Liver (tissue), 9 donors: Measurements from ENCODE around the gene MYCL. TPM values are rescaled to one million over a fixed set of nuclear protein-coding genes. Genes with fewer than 3 reads are reported as not detected.

Source experiments
- DNase-seq: peaks from one replicate; pipeline ENCODE4 v3.0.0-alpha.2; 2017; ENCODE audit warnings: low spot score
- H3K27ac ChIP-seq, 2 donors: one replicate each; pipeline ENCODE4 v1.7.0; 2013; ENCODE audit warnings: inconsistent platforms in 2 of 2, low read length in 2 of 2, control low read depth in 1 of 2, low read depth in 1 of 2, mild to moderate bottlenecking in 1 of 2
- H3K27me3 ChIP-seq, 4 donors: one replicate each; pipeline versions ENCODE4 v1.6.1 to v1.7.0; 2013; ENCODE audit warnings: low read length in 3 of 4, inconsistent platforms in 1 of 4, mild to moderate bottlenecking in 1 of 4, moderate library complexity in 1 of 4; ENCODE audit not compliant: control insufficient read depth in 4 of 4, insufficient read depth in 4 of 4
- H3K36me3 ChIP-seq, 4 donors: one replicate each; pipeline versions ENCODE4 v1.6.1 to v1.7.0; 2013; ENCODE audit warnings: low read length in 3 of 4, mild to moderate bottlenecking in 3 of 4, low read depth in 1 of 4, moderate library complexity in 1 of 4; ENCODE audit not compliant: control insufficient read depth in 4 of 4, insufficient read depth in 3 of 4
- H3K4me1 ChIP-seq, 4 donors: one replicate each; pipeline versions ENCODE4 v1.6.1 to v1.7.0; 2013; ENCODE audit warnings: low read length in 3 of 4, mild to moderate bottlenecking in 3 of 4, moderate library complexity in 1 of 4; ENCODE audit not compliant: control insufficient read depth in 4 of 4, insufficient read depth in 4 of 4
- H3K4me3 ChIP-seq, 3 donors: one replicate each; pipeline versions ENCODE4 v1.6.1 to v1.7.0; 2013; ENCODE audit warnings: low read length in 3 of 3, control low read depth in 1 of 3, low read depth in 1 of 3, mild to moderate bottlenecking in 1 of 3
- H3K9ac ChIP-seq, 2 donors: one replicate each; pipeline ENCODE4 v1.7.0; 2013; ENCODE audit warnings: low read length in 2 of 2, mild to moderate bottlenecking in 2 of 2, moderate library complexity in 2 of 2, control low read depth in 1 of 2, low read depth in 1 of 2
- H3K9me3 ChIP-seq, 4 donors: one replicate each; pipeline versions ENCODE4 v1.6.1 to v1.7.0; 2013; ENCODE audit warnings: low read length in 3 of 4; ENCODE audit not compliant: control insufficient read depth in 4 of 4
- EGR1 ChIP-seq, 2 donors: IDR thresholded peaks; 2 replicates each; pipeline ENCODE4 v1.6.1; 2016 to 2018; ENCODE audit warnings: antibody characterized with exemption in 2 of 2, low read depth in 2 of 2
- FOXA1 ChIP-seq: IDR thresholded peaks from 2 replicates; pipeline ENCODE4 v1.6.1; 2016; ENCODE audit warnings: antibody characterized with exemption
- FOXA2 ChIP-seq: IDR thresholded peaks from 2 replicates; pipeline ENCODE4 v1.6.1; 2016; ENCODE audit warnings: antibody characterized with exemption
- GABPA ChIP-seq, 2 donors: IDR thresholded peaks in 1 of 2; conservative IDR thresholded peaks in 1 of 2; 2 replicates each; pipeline ENCODE4 v1.6.1; 2016; ENCODE audit warnings: antibody characterized with exemption in 2 of 2, mild to moderate bottlenecking in 1 of 2, moderate library complexity in 1 of 2
- HNF4A ChIP-seq, 2 donors: conservative IDR thresholded peaks; 2 replicates each; pipeline ENCODE4 v1.6.1; 2016; ENCODE audit warnings: antibody characterized with exemption in 2 of 2, mild to moderate bottlenecking in 2 of 2
- HNF4G ChIP-seq: IDR thresholded peaks from 2 replicates; pipeline ENCODE4 v1.6.1; 2016; ENCODE audit warnings: antibody characterized with exemption
- JUND ChIP-seq, 2 donors: IDR thresholded peaks; 2 replicates each; pipeline ENCODE4 v1.6.1; 2016; ENCODE audit warnings: antibody characterized with exemption in 2 of 2
- NR2F2 ChIP-seq: IDR thresholded peaks from 2 replicates; pipeline ENCODE4 v1.6.1; 2016; ENCODE audit warnings: antibody characterized with exemption
- RAD21 ChIP-seq, 2 donors: IDR thresholded peaks; 2 replicates each; pipeline ENCODE4 v1.6.1; 2016; ENCODE audit warnings: antibody characterized with exemption in 2 of 2, mild to moderate bottlenecking in 2 of 2
- RXRA ChIP-seq, 2 donors: IDR thresholded peaks; 2 replicates each; pipeline ENCODE4 v1.6.1; 2017 to 2018; ENCODE audit warnings: antibody characterized with exemption in 2 of 2, mild to moderate bottlenecking in 1 of 2
- SP1 ChIP-seq: IDR thresholded peaks from 2 replicates; pipeline ENCODE4 v1.6.1; 2018; ENCODE audit warnings: antibody characterized with exemption, mild to moderate bottlenecking
- TAF1 ChIP-seq: conservative IDR thresholded peaks from 2 replicates; pipeline ENCODE4 v1.6.1; 2016; ENCODE audit warnings: antibody characterized with exemption, mild to moderate bottlenecking
- YY1 ChIP-seq: IDR thresholded peaks from 2 replicates; pipeline ENCODE4 v1.6.1; 2016; ENCODE audit warnings: antibody characterized with exemption, mild to moderate bottlenecking
- WGBS: extraction: QIAGEN DNeasy Blood & Tissue Kit; methylation state at CpG from one replicate; pipeline ENCODE4 v1.1.7; 2013; 5-methylcytosine and 5-hydroxymethylcytosine counted together
- polyA plus RNA-seq, 2 donors: library from polyadenylated mRNA; stranded (reverse) in 1 of 2; unstranded in 1 of 2; fragments of 200-250 nt in 1 of 2; fragments of >200 nt in 1 of 2; fragmentation: Nextera tagmentation in 1 of 2; extraction: Ambion mirVana in 1 of 2; gene quantifications; one replicate each; pipeline versions ENCODE4 v1.2.1 to v1.2.3, GENCODE V29; 2013 to 2015
- total RNA-seq, 2 donors: library from RNA; depleted of rRNA; stranded (reverse); fragments of >200 nt; gene quantifications; one replicate each; pipeline ENCODE4 v1.2.3, GENCODE V29; 2014
- TF ChIP-seq, protein P1 (sequence below): fragments of 150-350 bp; IDR thresholded peaks from 2 replicates; pipeline ENCODE4 v1.5.1; 2017; ENCODE audit warnings: improper control_type of control experiment, low read depth, low read length; ENCODE audit not compliant: missing input control
- TF ChIP-seq, protein P2 (sequence below): IDR thresholded peaks from 2 replicates; pipeline ENCODE4 v1.6.1; 2016; ENCODE audit warnings: antibody characterized with exemption
- TF ChIP-seq, protein P3 (sequence below): IDR thresholded peaks from 2 replicates; pipeline ENCODE4 v1.6.1; 2016; ENCODE audit warnings: antibody characterized with exemption
- TF ChIP-seq, protein P4 (sequence below): IDR thresholded peaks from 2 replicates; pipeline ENCODE4 v1.6.1; 2016; ENCODE audit warnings: antibody characterized with exemption, mild to moderate bottlenecking
- TF ChIP-seq, protein P5 (sequence below): IDR thresholded peaks from 2 replicates; pipeline ENCODE4 v1.6.1; 2016; ENCODE audit warnings: antibody characterized with exemption
- donor health status: healthy.
- donor health status: healthy.
- donor health status: healthy.
- donor health status: healthy.
- donor health status: healthy.

The MYCL gene
- total and polyA plus RNA-seq, 4 donors = 1.8 to 6.6 (median 2.5) TPM

DNA sequence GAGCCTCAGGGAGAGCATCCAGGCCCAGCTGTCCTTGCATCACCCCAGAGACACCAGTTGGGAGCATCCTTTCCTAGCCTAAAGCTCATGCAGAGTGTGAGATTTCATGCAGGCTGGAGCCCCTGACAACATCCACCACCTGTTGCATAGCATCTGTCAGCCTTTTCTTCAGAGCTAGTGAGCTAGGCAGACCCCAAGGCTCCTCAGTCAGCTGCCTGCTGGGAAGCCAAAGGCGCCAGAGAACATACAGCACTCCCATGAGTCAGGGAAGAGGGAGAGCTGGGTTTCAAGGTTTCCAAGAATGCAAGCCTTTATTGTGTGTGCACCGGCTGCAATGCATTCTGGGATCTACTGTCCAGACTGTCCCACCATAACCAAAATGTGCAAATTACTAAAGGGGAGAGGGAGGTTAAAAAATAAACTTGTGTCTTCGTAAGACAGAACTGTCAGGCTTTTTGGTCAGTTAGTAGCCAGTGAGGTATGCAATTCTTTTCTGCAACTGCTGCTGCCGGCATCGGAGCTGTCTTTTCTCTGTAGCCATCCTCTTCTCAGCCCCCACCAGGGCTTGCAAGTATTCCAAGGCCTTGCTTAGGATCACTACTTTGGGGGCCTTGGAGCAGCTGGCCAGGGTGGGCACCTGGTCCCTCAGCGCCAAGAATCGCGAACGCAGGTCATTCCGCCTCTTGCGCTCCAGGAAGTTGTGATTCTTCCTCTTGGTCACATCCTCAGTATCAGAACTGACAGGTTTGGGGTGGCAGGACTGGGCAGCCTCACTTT lies 4.6 kb downstream of the MYCL start:
- Histone ChIP-seq H3K27ac (no peak overlapping the region), H3K4me3 (no peak overlapping the region), H3K36me3 (peaks cover 0 to 5% (median 1%) of the 10 kb centered on the region in 4 donors), H3K27me3 (no peaks in the 10 kb centered on the region), H3K9me3 (no peaks in the 10 kb centered on the region), H3K4me1 (peaks cover 7 to 39% (median 32%) of the 10 kb centered on the region in 4 donors), H3K9ac (no peak overlapping the region)
- TF ChIP-seq SP1 (no peak), GABPA (IDR thresholded peaks at IDR 0.05 in 1 of 2, conservative IDR thresholded peaks at IDR 0.05 in 1 of 2) (no peak), RXRA (IDR thresholded peaks at IDR 0.05) (no peak), EGR1 (IDR thresholded peaks at IDR 0.05; ENCODE audit: low read depth in 2 of 2) (no peak), YY1 (no peak), HNF4G (no peak), NR2F2 (no peak), FOXA2 (no peak), JUND (IDR thresholded peaks at IDR 0.05) (no peak), TAF1 (no peak), RAD21 (IDR thresholded peaks at IDR 0.05) (no peak), HNF4A (conservative IDR thresholded peaks at IDR 0.05) (no peak), FOXA1 (no peak)
- TF ChIP-seq, protein P1, sequence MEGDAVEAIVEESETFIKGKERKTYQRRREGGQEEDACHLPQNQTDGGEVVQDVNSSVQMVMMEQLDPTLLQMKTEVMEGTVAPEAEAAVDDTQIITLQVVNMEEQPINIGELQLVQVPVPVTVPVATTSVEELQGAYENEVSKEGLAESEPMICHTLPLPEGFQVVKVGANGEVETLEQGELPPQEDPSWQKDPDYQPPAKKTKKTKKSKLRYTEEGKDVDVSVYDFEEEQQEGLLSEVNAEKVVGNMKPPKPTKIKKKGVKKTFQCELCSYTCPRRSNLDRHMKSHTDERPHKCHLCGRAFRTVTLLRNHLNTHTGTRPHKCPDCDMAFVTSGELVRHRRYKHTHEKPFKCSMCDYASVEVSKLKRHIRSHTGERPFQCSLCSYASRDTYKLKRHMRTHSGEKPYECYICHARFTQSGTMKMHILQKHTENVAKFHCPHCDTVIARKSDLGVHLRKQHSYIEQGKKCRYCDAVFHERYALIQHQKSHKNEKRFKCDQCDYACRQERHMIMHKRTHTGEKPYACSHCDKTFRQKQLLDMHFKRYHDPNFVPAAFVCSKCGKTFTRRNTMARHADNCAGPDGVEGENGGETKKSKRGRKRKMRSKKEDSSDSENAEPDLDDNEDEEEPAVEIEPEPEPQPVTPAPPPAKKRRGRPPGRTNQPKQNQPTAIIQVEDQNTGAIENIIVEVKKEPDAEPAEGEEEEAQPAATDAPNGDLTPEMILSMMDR = no peak
- TF ChIP-seq, protein P2, sequence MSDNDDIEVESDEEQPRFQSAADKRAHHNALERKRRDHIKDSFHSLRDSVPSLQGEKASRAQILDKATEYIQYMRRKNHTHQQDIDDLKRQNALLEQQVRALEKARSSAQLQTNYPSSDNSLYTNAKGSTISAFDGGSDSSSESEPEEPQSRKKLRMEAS = no peak
- TF ChIP-seq, protein P3, sequence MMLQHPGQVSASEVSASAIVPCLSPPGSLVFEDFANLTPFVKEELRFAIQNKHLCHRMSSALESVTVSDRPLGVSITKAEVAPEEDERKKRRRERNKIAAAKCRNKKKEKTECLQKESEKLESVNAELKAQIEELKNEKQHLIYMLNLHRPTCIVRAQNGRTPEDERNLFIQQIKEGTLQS = no peak
- TF ChIP-seq, protein P4, sequence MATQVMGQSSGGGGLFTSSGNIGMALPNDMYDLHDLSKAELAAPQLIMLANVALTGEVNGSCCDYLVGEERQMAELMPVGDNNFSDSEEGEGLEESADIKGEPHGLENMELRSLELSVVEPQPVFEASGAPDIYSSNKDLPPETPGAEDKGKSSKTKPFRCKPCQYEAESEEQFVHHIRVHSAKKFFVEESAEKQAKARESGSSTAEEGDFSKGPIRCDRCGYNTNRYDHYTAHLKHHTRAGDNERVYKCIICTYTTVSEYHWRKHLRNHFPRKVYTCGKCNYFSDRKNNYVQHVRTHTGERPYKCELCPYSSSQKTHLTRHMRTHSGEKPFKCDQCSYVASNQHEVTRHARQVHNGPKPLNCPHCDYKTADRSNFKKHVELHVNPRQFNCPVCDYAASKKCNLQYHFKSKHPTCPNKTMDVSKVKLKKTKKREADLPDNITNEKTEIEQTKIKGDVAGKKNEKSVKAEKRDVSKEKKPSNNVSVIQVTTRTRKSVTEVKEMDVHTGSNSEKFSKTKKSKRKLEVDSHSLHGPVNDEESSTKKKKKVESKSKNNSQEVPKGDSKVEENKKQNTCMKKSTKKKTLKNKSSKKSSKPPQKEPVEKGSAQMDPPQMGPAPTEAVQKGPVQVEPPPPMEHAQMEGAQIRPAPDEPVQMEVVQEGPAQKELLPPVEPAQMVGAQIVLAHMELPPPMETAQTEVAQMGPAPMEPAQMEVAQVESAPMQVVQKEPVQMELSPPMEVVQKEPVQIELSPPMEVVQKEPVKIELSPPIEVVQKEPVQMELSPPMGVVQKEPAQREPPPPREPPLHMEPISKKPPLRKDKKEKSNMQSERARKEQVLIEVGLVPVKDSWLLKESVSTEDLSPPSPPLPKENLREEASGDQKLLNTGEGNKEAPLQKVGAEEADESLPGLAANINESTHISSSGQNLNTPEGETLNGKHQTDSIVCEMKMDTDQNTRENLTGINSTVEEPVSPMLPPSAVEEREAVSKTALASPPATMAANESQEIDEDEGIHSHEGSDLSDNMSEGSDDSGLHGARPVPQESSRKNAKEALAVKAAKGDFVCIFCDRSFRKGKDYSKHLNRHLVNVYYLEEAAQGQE = no peak
- TF ChIP-seq, protein P5, sequence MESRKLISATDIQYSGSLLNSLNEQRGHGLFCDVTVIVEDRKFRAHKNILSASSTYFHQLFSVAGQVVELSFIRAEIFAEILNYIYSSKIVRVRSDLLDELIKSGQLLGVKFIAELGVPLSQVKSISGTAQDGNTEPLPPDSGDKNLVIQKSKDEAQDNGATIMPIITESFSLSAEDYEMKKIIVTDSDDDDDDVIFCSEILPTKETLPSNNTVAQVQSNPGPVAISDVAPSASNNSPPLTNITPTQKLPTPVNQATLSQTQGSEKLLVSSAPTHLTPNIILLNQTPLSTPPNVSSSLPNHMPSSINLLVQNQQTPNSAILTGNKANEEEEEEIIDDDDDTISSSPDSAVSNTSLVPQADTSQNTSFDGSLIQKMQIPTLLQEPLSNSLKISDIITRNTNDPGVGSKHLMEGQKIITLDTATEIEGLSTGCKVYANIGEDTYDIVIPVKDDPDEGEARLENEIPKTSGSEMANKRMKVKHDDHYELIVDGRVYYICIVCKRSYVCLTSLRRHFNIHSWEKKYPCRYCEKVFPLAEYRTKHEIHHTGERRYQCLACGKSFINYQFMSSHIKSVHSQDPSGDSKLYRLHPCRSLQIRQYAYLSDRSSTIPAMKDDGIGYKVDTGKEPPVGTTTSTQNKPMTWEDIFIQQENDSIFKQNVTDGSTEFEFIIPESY = no peak
- WGBS = 89% methylated on average over 11 of the region's 11 CpGs
- no peak for DNase-seq
